Small intestine (tissue), 7 donors: ENCODE results near the gene DCC. TPM values are rescaled to one million over a fixed set of nuclear protein-coding genes. Genes with fewer than 3 reads are reported as not detected.

Source experiments
- DNase-seq, 2 donors: peaks; one replicate each; pipeline versions ENCODE4 v3.0.0 to v3.0.0-alpha.2; 2013
- FAIRE-seq: peaks from 2 replicates; lab custom pipeline; 2012; peaks lifted over from hg19 to GRCh38; lab: Jason Lieb, UNC
- H3K27ac ChIP-seq, 3 donors: one replicate each; pipeline ENCODE4 v1.5.1; 2013; ENCODE audit warnings: low read length in 2 of 3, mild to moderate bottlenecking in 2 of 3, control low read depth in 1 of 3, inconsistent platforms in 1 of 3, low read depth in 1 of 3, moderate library complexity in 1 of 3
- H3K27me3 ChIP-seq, 3 donors: one replicate each; pipeline ENCODE4 v1.6.1; 2013; ENCODE audit warnings: low read length in 3 of 3, inconsistent platforms in 1 of 3; ENCODE audit not compliant: control insufficient read depth in 3 of 3, insufficient read depth in 3 of 3
- H3K36me3 ChIP-seq, 3 donors: one replicate each; pipeline ENCODE4 v1.6.1; 2013; ENCODE audit warnings: low read length in 3 of 3, inconsistent platforms in 1 of 3, low read depth in 1 of 3, mild to moderate bottlenecking in 1 of 3, moderate library complexity in 1 of 3; ENCODE audit not compliant: control insufficient read depth in 3 of 3, insufficient read depth in 2 of 3
- H3K4me1 ChIP-seq, 3 donors: one replicate each; pipeline ENCODE4 v1.6.1; 2013; ENCODE audit warnings: low read length in 2 of 3, inconsistent platforms in 1 of 3, low read depth in 1 of 3, mild to moderate bottlenecking in 1 of 3, moderate library complexity in 1 of 3; ENCODE audit not compliant: control insufficient read depth in 3 of 3, insufficient read depth in 2 of 3
- H3K4me3 ChIP-seq, 3 donors: one replicate each; pipeline ENCODE4 v1.5.1; 2013; ENCODE audit warnings: low read length in 3 of 3, control low read depth in 1 of 3, inconsistent platforms in 1 of 3, low read depth in 1 of 3, mild to moderate bottlenecking in 1 of 3, moderate library complexity in 1 of 3
- H3K9me3 ChIP-seq, 2 donors: one replicate each; pipeline ENCODE4 v1.6.1; 2013; ENCODE audit warnings: low read depth in 1 of 2, low read length in 1 of 2; ENCODE audit not compliant: control insufficient read depth in 2 of 2, insufficient read depth in 1 of 2
- WGBS, 3 donors: extraction: QIAGEN DNeasy Blood & Tissue Kit; methylation state at CpG; one replicate each; pipeline ENCODE4 v1.1.7; 2013; 5-methylcytosine and 5-hydroxymethylcytosine counted together
- polyA plus RNA-seq, 4 donors: library from polyadenylated mRNA; stranded (reverse) in 3 of 4; unstranded in 1 of 4; fragments of 200-250 nt in 3 of 4; fragments of 120-200 nt in 1 of 4; gene quantifications; one replicate each; pipeline versions ENCODE4 v1.2.1 to v1.2.3, GENCODE V29; 2013
- donor health status: healthy with polysubstance abuse.
- donor health status: control.
- donor health status: control.
- donor health status: Bipolar disorder and iron deficiency.
- donor health status: healthy.

Gene DCC
- polyA plus RNA-seq, 4 donors, result 0.03 to 0.30 TPM; not detected in 2

GRCh38 chr18:53191634-53192033 lies 851.6 kb downstream of the DCC start:
- no peak overlapping the region for H3K4me3 ChIP-seq
- WGBS, 3 donors, result 15 to 36% (median 28%) methylated on average over 3 of the region's 3 CpGs
- no peaks in the 10 kb centered on the region for H3K4me1 ChIP-seq
- no peaks in the 10 kb centered on the region for H3K9me3 ChIP-seq
- FAIRE-seq (no peak), DNase-seq (no peak)
- no peaks in the 10 kb centered on the region for H3K27me3 ChIP-seq
- H3K27ac ChIP-seq, result no peak overlapping the region
- no peaks in the 10 kb centered on the region for H3K36me3 ChIP-seq

GRCh38 chr18:53193870-53194269 lies 853.9 kb downstream of the DCC start:
- Histone ChIP-seq H3K9me3 (no peaks in the 10 kb centered on the region), H3K4me3 (no peak overlapping the region), H3K4me1 (no peaks in the 10 kb centered on the region), H3K36me3 (no peaks in the 10 kb centered on the region), H3K27ac (no peak overlapping the region), H3K27me3 (no peaks in the 10 kb centered on the region)
- FAIRE-seq (no peak), DNase-seq (no peak)

GRCh38 chr18:53219853-53220252 lies 879.9 kb downstream of the DCC start:
- Histone ChIP-seq H3K9me3 (no peaks in the 10 kb centered on the region), H3K27me3 (no peaks in the 10 kb centered on the region)
- FAIRE-seq, result no peak

GRCh38 chr18:53224128-53224778 lies 884.3 kb downstream of the DCC start:
- no peaks in the 10 kb centered on the region for H3K27me3 ChIP-seq
- H3K27ac ChIP-seq, result no peak overlapping the region
- no peak for DNase-seq
- FAIRE-seq, result no peak
- H3K9me3 ChIP-seq, result no peaks in the 10 kb centered on the region
- 75 to 81% (median 78%) methylated on average over 6 of the region's 6 CpGs for WGBS, 3 donors
- no peak overlapping the region for H3K4me3 ChIP-seq
- H3K4me1 ChIP-seq, result no peaks in the 10 kb centered on the region
- no peaks in the 10 kb centered on the region for H3K36me3 ChIP-seq

More at GRCh38 chr18:53219853-53220252, 879.9 kb downstream of the DCC start:
- Histone ChIP-seq H3K4me1 (no peaks in the 10 kb centered on the region), H3K27ac (no peak overlapping the region), H3K4me3 (no peak overlapping the region), H3K36me3 (no peaks in the 10 kb centered on the region)
- no peak for DNase-seq

GRCh38 chr18:53225567-53226325 lies 885.7 kb downstream of the DCC start:
- no peaks in the 10 kb centered on the region for H3K36me3 ChIP-seq

GRCh38 chr18:53234610-53235009 lies 894.6 kb downstream of the DCC start:
- no peaks in the 10 kb centered on the region for H3K9me3 ChIP-seq
- H3K36me3 ChIP-seq, result no peaks in the 10 kb centered on the region
- H3K4me1 ChIP-seq, result no peaks in the 10 kb centered on the region
- H3K27ac ChIP-seq, result no peak overlapping the region
- WGBS, 3 donors, result 37 to 76% (median 47%) methylated on average over 1 of the region's 1 CpG
- FAIRE-seq (no peak), DNase-seq (no peak)
- no peak overlapping the region for H3K4me3 ChIP-seq
- no peaks in the 10 kb centered on the region for H3K27me3 ChIP-seq

More at GRCh38 chr18:53225567-53226325, 885.7 kb downstream of the DCC start:
- no peaks in the 10 kb centered on the region for H3K4me1 ChIP-seq
- H3K4me3 ChIP-seq, result no peak overlapping the region
- 55 to 77% (median 60%) methylated on average over 3 of the region's 3 CpGs for WGBS, 3 donors
- H3K9me3 ChIP-seq, result no peaks in the 10 kb centered on the region
- no peak overlapping the region for H3K27ac ChIP-seq
- H3K27me3 ChIP-seq, result no peaks in the 10 kb centered on the region
- no peak for FAIRE-seq
- no peak for DNase-seq

- H3K27me3 ChIP-seq, result no peaks in the 10 kb centered on the region
- H3K4me1 ChIP-seq, result no peaks in the 10 kb centered on the region
- H3K9me3 ChIP-seq, result no peaks in the 10 kb centered on the region
- H3K36me3 ChIP-seq, result no peaks in the 10 kb centered on the region
- no peak for FAIRE-seq
- WGBS, 3 donors, result 45 to 57% (median 49%) methylated on average over 3 of the region's 3 CpGs
- H3K4me3 ChIP-seq, result no peak overlapping the region
- H3K27ac ChIP-seq, result no peak overlapping the region
- DNase-seq, result no peak
Observed at GRCh38 chr18:53241161-53241560, 901.2 kb downstream of the DCC start.

- FAIRE-seq (no peak), DNase-seq (no peak)
- H3K4me3 ChIP-seq, result no peak overlapping the region
- H3K9me3 ChIP-seq, result no peaks in the 10 kb centered on the region
- 69 to 80% (median 71%) methylated on average over 1 of the region's 1 CpG for WGBS, 3 donors
- H3K4me1 ChIP-seq, result no peaks in the 10 kb centered on the region
- no peaks in the 10 kb centered on the region for H3K27me3 ChIP-seq
- H3K27ac ChIP-seq, result no peak overlapping the region
- H3K36me3 ChIP-seq, result no peaks in the 10 kb centered on the region
Observed at GRCh38 chr18:53253789-53254188, 913.8 kb downstream of the DCC start.
